Measurements from ENCODE around the gene ARL14EP.

DNA sequence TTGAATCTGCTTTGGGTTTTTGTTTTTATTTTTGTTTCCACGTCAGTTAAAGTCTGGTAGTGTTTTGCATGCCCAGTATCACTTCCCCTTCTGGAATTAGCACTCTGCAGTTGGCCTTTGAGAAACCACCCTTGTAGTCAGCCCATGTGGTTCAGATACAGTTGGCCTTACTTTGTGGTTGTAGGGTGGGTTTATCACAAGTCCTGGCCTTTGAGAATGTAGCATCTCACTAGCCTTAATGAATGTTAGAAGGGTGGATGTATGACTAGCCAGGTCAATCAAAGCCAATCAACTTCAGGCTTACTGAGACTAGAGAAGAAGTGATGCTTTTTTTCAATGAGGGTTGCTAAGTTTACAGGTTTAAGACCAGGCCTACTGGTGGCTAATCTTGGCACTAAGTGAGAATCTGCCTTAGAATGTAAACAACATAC is 19.8 kb downstream of the ARL14EP start:
- TF ChIP-seq POLR2AphosphoS5 (IDR thresholded peaks at IDR 0.05) (no peak), CTCF (IDR thresholded peaks at IDR 0.05) (no peak)

All from breast epithelium (tissue), 3 donors.